ENCODE results near the gene RNF8.

The RNF8 gene

GRCh38 chr6:37340639-37340943, 13.2 kb upstream of the RNF8 start (continued):
- TF ChIP-seq, protein P1, sequence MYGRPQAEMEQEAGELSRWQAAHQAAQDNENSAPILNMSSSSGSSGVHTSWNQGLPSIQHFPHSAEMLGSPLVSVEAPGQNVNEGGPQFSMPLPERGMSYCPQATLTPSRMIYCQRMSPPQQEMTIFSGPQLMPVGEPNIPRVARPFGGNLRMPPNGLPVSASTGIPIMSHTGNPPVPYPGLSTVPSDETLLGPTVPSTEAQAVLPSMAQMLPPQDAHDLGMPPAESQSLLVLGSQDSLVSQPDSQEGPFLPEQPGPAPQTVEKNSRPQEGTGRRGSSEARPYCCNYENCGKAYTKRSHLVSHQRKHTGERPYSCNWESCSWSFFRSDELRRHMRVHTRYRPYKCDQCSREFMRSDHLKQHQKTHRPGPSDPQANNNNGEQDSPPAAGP (tag by site-specific recombination; IDR thresholded peaks at IDR 0.05): no peak
- no peak for TF ChIP-seq ZNF350 (tag by site-specific recombination; IDR thresholded peaks at IDR 0.05)
- TF ChIP-seq EGR2 (tag by site-specific recombination; IDR thresholded peaks at IDR 0.05; ENCODE audit: low read depth): no peak

- no peak overlapping the region for H3K4me3 ChIP-seq (ENCODE audit: low read depth, low read length)
- no peak for TF ChIP-seq SP2 (tag by site-specific recombination; IDR thresholded peaks at IDR 0.05)
- no peak for TF ChIP-seq ZNF747 (tag by site-specific recombination; IDR thresholded peaks at IDR 0.05)
- TF ChIP-seq ZNF704 (tag by site-specific recombination; IDR thresholded peaks at IDR 0.05): no peak
- TF ChIP-seq ZNF169 (tag by site-specific recombination; IDR thresholded peaks at IDR 0.05): no peak
- TF ChIP-seq ZNF560 (tag by site-specific recombination; IDR thresholded peaks at IDR 0.05; ENCODE audit: borderline replicate concordance): no peak
- TF ChIP-seq, protein P2, sequence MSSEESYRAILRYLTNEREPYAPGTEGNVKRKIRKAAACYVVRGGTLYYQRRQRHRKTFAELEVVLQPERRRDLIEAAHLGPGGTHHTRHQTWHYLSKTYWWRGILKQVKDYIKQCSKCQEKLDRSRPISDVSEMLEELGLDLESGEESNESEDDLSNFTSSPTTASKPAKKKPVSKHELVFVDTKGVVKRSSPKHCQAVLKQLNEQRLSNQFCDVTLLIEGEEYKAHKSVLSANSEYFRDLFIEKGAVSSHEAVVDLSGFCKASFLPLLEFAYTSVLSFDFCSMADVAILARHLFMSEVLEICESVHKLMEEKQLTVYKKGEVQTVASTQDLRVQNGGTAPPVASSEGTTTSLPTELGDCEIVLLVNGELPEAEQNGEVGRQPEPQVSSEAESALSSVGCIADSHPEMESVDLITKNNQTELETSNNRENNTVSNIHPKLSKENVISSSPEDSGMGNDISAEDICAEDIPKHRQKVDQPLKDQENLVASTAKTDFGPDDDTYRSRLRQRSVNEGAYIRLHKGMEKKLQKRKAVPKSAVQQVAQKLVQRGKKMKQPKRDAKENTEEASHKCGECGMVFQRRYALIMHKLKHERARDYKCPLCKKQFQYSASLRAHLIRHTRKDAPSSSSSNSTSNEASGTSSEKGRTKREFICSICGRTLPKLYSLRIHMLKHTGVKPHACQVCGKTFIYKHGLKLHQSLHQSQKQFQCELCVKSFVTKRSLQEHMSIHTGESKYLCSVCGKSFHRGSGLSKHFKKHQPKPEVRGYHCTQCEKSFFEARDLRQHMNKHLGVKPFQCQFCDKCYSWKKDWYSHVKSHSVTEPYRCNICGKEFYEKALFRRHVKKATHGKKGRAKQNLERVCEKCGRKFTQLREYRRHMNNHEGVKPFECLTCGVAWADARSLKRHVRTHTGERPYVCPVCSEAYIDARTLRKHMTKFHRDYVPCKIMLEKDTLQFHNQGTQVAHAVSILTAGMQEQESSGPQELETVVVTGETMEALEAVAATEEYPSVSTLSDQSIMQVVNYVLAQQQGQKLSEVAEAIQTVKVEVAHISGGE (tag by site-specific recombination; conservative IDR thresholded peaks at IDR 0.05; ENCODE audit: low read depth): no peak
- TF ChIP-seq ZNF777 (tag by site-specific recombination; IDR thresholded peaks at IDR 0.05; ENCODE audit: borderline replicate concordance): no peak
- TF ChIP-seq, protein P3, sequence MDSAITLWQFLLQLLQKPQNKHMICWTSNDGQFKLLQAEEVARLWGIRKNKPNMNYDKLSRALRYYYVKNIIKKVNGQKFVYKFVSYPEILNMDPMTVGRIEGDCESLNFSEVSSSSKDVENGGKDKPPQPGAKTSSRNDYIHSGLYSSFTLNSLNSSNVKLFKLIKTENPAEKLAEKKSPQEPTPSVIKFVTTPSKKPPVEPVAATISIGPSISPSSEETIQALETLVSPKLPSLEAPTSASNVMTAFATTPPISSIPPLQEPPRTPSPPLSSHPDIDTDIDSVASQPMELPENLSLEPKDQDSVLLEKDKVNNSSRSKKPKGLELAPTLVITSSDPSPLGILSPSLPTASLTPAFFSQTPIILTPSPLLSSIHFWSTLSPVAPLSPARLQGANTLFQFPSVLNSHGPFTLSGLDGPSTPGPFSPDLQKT (IDR thresholded peaks at IDR 0.05; ENCODE audit: borderline replicate concordance, low read depth, low read length): no peak
- TF ChIP-seq SP3 (tag by site-specific recombination; IDR thresholded peaks at IDR 0.05): no peak
- no peak for TF ChIP-seq ZNF473 (tag by site-specific recombination; IDR thresholded peaks at IDR 0.05)
- TF ChIP-seq, protein P4, sequence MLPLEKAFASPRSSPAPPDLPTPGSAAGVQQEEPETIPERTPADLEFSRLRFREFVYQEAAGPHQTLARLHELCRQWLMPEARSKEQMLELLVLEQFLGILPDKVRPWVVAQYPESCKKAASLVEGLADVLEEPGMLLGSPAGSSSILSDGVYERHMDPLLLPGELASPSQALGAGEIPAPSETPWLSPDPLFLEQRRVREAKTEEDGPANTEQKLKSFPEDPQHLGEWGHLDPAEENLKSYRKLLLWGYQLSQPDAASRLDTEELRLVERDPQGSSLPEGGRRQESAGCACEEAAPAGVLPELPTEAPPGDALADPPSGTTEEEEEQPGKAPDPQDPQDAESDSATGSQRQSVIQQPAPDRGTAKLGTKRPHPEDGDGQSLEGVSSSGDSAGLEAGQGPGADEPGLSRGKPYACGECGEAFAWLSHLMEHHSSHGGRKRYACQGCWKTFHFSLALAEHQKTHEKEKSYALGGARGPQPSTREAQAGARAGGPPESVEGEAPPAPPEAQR (tag by site-specific recombination; IDR thresholded peaks at IDR 0.05): no peak
- no peak for TF ChIP-seq ZNF843 (tag by site-specific recombination; IDR thresholded peaks at IDR 0.05)
- no peak for TF ChIP-seq MYNN (tag by site-specific recombination; IDR thresholded peaks at IDR 0.05; ENCODE audit: borderline replicate concordance)
- TF ChIP-seq ZNF416 (tag by site-specific recombination; IDR thresholded peaks at IDR 0.05): no peak
- no peak for TF ChIP-seq SCRT1 (tag by site-specific recombination; IDR thresholded peaks at IDR 0.05; ENCODE audit: borderline replicate concordance)
- TF ChIP-seq, protein P5, sequence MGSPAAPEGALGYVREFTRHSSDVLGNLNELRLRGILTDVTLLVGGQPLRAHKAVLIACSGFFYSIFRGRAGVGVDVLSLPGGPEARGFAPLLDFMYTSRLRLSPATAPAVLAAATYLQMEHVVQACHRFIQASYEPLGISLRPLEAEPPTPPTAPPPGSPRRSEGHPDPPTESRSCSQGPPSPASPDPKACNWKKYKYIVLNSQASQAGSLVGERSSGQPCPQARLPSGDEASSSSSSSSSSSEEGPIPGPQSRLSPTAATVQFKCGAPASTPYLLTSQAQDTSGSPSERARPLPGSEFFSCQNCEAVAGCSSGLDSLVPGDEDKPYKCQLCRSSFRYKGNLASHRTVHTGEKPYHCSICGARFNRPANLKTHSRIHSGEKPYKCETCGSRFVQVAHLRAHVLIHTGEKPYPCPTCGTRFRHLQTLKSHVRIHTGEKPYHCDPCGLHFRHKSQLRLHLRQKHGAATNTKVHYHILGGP (tag by site-specific recombination; IDR thresholded peaks at IDR 0.05): no peak
- TF ChIP-seq ZNF175 (tag by site-specific recombination; IDR thresholded peaks at IDR 0.05): no peak
- no peak for TF ChIP-seq ZNF426 (tag by site-specific recombination; IDR thresholded peaks at IDR 0.05)
- TF ChIP-seq ZNF114 (tag by site-specific recombination; IDR thresholded peaks at IDR 0.05): no peak
- no peak for TF ChIP-seq ZEB2 (tag by site-specific recombination; IDR thresholded peaks at IDR 0.05)
- peaks cover 3% of the 10 kb centered on the region; the same call in 1 of the 2 replicates for H3K4me1 ChIP-seq (ENCODE audit: control insufficient read depth, insufficient read depth, low read length)
- no peaks in the 10 kb centered on the region for H3K9me3 ChIP-seq (ENCODE audit: control insufficient read depth, insufficient read depth, low read depth, low read length)
- H3K27ac ChIP-seq (ENCODE audit: extremely low read depth, low read depth, low read length): no peak overlapping the region
- ChIA-PET POLR2A (no interaction called here), CTCF (interaction anchor here (2.2 kb wide), 1 partner anchor 29 kb away, joined by 9 read pairs; no protein-coding TSS in a partner anchor)
- H3K36me3 ChIP-seq (ENCODE audit: control insufficient read depth in 2 of 2, insufficient read depth in 1 of 2, low read length in 2 of 2): no peaks in the 10 kb centered on the region
These were observed 10.5 kb upstream of the RNF8 start for GRCh38 chr6:37343248-37343647.

Measured in HEK293 (cell line).